Measurements from ENCODE around the gene TPRA1. TPM values are rescaled to one million over a fixed set of nuclear protein-coding genes. Genes with fewer than 3 reads are reported as not detected.
"Not testable (repeated sequence)": the region's sequence is repeated elsewhere in the genome, so short reads cannot be mapped to it uniquely, and the experiment has no call there.

TPRA1 gene
- polyA plus RNA-seq, 1 donor, result 31.3 TPM

DNA sequence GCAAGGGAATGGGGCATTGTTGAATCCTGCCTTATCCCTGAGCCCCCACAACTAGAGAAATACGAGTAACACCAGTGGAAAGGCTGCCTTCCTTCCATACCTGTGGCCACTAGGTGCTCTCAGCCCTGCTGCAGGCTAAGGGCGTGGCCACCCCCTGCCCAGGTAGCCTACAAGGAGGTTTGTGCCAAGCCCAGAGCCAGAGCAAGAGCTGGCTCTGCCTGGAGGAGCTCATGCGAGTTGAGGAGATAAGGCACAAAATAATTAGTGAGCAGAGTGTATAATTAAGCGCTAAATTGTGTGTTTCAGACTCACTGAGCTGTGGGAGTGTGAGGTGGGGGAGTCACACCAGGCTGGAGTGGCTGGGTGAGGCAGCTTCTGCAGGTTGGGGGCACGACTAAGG lies 49.2 kb downstream of the TPRA1 start:
- no peak for DNase-seq

DNA sequence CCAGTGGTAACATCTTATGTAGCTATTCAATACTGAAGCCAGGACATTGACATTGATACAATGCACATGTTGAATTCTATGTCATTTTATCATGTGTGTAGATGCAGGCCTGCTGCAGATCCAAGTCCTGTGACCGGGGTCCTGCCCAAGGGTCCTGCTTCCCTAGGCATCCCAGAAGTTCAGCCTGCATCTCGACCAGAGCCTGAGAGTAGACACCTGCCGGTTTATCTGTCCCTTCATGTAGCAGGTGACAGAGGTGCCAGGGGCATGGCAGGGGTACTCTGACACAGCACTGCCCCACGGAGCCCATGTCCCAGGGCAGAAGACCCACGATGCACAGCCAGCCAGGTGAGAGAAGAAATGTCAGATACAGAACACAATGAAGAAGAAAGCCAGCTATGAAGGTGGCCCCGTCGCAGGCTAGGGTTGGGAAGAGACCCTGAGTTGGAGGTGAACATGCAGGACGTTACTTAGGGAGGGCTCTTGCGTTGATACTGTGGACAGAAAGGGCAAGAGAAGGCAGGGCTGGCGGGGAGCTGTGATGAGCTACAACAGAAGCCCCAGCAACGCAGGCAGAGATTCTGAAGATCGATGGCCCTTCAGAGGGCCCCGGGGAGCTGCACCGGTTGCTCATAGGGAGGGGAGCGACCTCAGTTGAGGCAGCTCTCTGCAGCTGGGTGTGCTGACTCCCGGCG lies 51.0 kb downstream of the TPRA1 start:
- DNase-seq, result no peak

- no peak for DNase-seq
Observed at GRCh38 chr3:127538569-127538968, 52.0 kb downstream of the TPRA1 start.

DNA sequence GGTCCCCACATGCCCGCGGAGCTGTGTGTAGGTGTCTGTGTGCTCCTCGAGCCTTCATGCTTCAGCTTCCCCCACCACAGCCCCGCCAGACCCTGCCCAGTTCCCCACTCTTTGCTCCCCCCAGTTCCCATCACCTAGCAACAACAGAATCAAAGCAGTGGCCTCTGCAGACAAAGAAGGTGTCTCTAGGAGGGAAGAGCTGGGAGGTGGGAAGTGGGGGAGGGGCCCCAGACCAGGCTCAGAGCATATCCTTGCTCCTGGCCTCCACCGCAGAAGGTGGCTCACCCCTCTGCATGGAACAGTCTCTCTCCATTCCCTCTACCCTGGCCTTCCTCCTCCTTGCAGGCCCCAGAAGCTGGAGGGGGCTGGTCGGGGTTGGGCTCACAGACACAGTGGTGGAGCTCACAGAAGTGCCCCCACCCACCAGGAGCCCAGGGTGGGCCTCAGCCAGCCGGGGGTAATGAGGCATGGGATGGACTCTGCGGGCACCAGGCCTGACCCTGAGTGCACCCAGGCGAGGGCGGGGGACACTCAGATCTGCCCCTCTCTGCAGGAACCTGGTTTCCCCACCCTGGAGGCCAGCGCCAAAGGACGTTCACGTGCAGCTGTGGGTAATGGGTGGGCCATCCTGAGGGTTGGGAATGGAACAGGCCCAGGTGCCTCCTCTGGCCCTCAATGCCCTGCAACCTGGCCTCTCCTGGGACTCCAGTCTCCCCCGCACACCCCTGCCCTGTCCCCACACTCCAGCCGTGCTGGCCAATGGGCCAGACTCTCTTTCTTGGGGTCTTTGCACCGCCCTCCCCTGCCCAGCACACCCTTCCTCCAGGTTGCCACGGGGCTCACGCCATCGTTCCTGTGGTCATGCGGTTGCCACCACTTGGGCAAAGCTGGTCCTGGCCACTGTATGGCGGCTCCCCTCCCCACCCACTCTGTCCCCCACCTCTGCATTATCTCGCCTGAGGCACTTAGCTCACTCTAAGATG lies 53.4 kb downstream of the TPRA1 start:
- DNase-seq, result no peak

GRCh38 chr3:127535901-127536829 lies 54.4 kb downstream of the TPRA1 start:
- DNase-seq, result no peak

GRCh38 chr3:127535106-127535785 lies 55.3 kb downstream of the TPRA1 start:
- DNase-seq, result no peak

- DNase-seq, result no peak
Observed at GRCh38 chr3:127534564-127534963, 56.0 kb downstream of the TPRA1 start.

GRCh38 chr3:127534161-127534451 lies 56.4 kb downstream of the TPRA1 start:
- DNase-seq, result no peak

DNA sequence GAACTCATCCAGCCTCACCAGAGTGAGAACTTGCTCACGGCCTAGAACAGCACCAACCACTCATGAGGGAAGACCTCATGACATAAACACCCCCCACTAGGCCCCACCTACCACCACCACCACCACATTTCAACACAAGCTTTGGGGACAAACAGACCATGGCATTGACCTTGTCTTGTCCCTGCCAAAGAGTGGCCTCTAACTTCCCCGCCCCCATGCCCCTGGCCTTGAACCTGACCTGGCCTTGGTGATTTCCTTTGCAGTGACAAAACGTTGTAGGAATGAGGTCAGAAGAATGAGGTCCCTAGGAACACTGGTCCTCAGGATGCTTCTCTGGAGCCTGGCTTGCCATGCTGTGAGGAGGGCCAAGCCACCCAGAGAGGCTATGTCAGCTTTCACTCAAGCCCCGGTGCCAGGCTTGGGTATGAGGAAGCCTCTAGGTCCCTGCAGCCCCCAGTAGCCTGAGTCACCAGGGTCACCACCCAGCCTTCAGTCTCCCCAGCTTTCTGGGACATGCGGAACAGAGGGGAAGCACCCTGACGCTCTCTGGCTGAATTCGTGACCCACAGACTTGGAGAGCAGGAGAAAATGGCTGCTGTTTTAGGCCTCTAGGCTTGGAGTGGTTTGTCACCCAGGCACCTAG lies 57.9 kb downstream of the TPRA1 start:
- DNase-seq, result no peak

- DNase-seq, result no peak
Observed at GRCh38 chr3:127531821-127532220, 58.7 kb downstream of the TPRA1 start.

DNA sequence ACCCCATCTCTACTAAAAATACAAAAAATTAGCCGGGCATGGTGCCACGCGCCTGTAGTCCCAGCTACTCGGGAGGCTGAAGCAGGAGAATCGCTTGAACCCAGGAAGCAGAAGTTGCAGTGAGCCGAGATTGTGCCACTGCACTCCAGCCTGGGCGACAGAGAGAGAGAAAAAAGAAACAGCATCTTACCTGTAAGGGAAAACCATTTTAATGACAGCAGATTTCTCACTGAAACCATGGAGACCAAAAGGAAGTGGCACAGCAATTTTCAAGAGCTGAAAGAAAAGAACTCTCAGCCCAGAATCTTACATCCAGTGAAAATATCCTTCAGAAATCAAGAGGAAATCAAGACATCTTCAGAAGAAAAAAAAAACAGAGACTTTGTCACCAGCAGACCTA lies 59.7 kb downstream of the TPRA1 start:
- not testable (repeated sequence) for DNase-seq

- DNase-seq, result no peak
Observed at GRCh38 chr3:127529346-127530188, 61.0 kb downstream of the TPRA1 start.

DNA sequence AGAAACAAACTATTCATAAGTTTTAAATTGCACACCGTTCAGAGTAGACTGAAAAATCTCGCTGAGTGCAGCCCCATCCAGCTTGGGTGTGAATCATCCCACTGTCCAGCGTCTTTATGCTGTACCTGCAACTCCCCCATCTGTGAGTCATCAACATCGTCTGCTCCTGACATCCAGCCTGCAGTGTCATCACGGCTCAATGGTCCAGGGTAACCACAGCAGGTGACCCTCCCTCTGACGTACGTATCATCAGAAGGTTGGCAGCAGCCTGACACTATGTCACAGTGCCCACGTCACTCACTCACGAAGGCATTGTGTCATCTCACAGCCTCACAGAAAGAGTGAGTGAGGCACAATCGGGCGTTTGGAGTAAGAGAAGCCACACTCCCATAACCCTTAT lies 65.2 kb downstream of the TPRA1 start:
- DNase-seq, result no peak

DNA sequence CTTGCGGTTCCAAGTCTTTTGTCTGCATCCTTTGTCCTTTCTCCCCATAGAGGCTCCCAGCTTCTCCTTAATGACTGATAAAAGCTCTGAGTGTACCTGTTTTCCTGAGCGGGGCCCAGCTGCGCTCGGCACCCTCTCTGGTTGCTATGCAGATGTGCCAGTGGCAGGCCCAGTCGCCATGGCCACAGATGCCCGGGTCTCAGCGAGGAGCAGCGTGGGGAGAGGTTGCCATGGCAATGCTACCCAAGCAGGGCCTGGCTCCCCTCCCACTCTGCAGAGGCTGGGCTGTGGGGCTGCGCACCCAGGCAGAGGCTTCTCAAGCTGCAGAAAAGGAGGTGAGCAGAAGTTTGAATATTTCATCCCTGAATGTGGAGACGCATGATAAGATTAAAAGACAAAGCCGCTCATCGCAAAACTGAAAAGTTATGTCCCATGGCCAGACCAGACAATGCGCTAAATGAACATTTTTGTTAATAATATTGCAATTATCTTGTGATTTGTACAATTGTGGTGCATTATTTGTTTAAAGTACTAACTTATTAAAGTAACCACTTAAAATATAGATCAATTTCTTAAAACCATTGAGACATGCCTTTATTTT lies 66.1 kb downstream of the TPRA1 start:
- DNase-seq, result no peak

Other genes with a start within 250 kb of the TPRA1 start
- gene MCM2, start 7.7 kb upstream of the TPRA1 start, polyA plus RNA-seq (ENCODE audit: insufficient read length), result 63.5 TPM
- gene PODXL2, start 38.5 kb upstream of the TPRA1 start, polyA plus RNA-seq (ENCODE audit: insufficient read length), result 44.6 TPM
- gene ABTB1, start 82.2 kb upstream of the TPRA1 start, polyA plus RNA-seq (ENCODE audit: insufficient read length), result 17.9 TPM
- gene MGLL, start 231.8 kb upstream of the TPRA1 start, polyA plus RNA-seq (ENCODE audit: insufficient read length), result 22.6 TPM